ENCODE measurements around the gene NOD2. TPM values are rescaled to one million over a fixed set of nuclear protein-coding genes. Genes with fewer than 3 reads are reported as not detected.

The NOD2 gene
- total RNA-seq, 1 donor from 2014 or later, result 2.9 TPM

DNA sequence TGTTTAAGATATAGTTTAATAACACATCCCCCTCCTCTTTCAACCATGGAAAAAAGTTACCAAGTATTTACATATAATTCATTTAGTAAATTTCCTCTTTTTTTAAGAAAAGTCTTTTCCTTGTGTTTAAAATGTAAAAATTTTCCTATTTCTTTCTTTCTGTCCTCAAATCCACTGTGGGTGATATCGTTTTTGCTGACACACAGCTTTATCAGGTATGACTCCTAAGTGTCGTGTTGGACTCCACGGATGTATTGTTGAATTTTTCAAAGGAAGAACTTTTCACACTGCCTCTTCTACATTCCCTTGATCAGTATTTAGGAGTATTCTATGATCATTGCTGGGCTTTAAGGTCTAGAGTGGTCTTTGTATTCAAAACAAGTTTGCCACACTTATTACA, 81.6 kb downstream of the NOD2 start:
- H3K27ac Mint-ChIP-seq, result no peak overlapping the region
- DNase-seq, result no peak
- H3K36me3 Mint-ChIP-seq (ENCODE audit: low read depth), result peaks cover 83% of the 10 kb centered on the region
- TF ChIP-seq, protein P1, sequence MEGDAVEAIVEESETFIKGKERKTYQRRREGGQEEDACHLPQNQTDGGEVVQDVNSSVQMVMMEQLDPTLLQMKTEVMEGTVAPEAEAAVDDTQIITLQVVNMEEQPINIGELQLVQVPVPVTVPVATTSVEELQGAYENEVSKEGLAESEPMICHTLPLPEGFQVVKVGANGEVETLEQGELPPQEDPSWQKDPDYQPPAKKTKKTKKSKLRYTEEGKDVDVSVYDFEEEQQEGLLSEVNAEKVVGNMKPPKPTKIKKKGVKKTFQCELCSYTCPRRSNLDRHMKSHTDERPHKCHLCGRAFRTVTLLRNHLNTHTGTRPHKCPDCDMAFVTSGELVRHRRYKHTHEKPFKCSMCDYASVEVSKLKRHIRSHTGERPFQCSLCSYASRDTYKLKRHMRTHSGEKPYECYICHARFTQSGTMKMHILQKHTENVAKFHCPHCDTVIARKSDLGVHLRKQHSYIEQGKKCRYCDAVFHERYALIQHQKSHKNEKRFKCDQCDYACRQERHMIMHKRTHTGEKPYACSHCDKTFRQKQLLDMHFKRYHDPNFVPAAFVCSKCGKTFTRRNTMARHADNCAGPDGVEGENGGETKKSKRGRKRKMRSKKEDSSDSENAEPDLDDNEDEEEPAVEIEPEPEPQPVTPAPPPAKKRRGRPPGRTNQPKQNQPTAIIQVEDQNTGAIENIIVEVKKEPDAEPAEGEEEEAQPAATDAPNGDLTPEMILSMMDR (IDR thresholded peaks at IDR 0.05), result no peak
- ATAC-seq (ENCODE audit: low read depth), result no peak
- H3K9me3 Mint-ChIP-seq, result peaks cover 2% of the 10 kb centered on the region
- CTCF ChIA-PET, result no interaction called here
- peaks cover 5% of the 10 kb centered on the region for H3K4me1 Mint-ChIP-seq
- H3K27me3 Mint-ChIP-seq, result no peaks in the 10 kb centered on the region
- no peak overlapping the region for H3K4me3 Mint-ChIP-seq
- intact Hi-C loops (cut with micrococcal nuclease), result no loop called here
- POLR2A ChIA-PET, result no interaction called here

- ATAC-seq (ENCODE audit: low read depth) (no peak), DNase-seq (no peak)
- H3K27me3 Mint-ChIP-seq, result no peaks in the 10 kb centered on the region
- CTCF ChIA-PET, result no interaction called here
- H3K27ac Mint-ChIP-seq, result no peak overlapping the region
- intact Hi-C loops (cut with micrococcal nuclease), result no loop called here
- H3K4me1 Mint-ChIP-seq, result peaks cover 5% of the 10 kb centered on the region
- POLR2A ChIA-PET, result no interaction called here
- H3K4me3 Mint-ChIP-seq, result no peak overlapping the region
- H3K9me3 Mint-ChIP-seq, result peaks cover 2% of the 10 kb centered on the region
- H3K36me3 Mint-ChIP-seq (ENCODE audit: low read depth), result peaks cover 80% of the 10 kb centered on the region
- TF ChIP-seq, protein P1 (IDR thresholded peaks at IDR 0.05), result no peak
Observed at GRCh38 chr16:50776037-50776436, 82.6 kb downstream of the NOD2 start.

DNA sequence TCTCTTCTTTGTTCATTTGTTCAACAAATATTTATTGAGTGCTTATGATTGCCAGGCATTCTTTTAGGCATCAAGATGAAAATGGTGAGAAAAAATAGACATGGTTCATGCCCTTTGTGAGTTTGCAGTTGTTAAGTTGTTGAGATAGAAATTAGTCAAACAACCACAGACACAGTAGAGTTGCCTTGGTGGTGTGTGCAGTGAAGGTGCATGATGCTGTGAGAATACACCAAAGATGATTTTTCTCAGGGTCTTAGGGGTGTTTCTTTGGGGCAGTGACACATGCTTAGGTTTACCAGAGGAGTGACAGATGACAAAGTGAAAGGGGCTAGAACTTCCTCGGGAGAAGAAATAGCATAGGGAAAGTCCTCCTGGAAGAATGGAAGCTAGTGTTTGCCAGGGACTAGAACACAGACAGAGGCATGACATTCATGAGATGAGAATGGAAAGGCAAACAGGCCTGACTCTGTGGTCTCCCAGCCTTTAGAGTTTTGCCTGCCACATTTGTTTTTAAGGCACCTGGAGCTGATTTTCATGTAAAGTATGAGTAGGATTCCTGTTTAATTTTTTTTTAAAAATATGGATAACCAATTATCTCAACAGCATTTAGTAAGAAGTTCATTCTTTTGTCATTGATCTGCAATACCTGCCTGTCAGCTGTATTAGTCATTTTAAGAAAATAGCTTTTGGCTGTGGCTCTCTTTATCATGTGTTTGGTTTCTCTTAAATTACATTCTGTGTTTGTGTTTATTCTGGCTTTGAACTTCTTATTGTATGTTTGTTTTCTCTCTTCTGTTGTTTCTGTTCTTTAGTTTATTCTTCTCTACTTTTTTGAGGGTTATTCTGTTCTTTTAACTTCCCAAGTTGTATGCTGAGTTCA, 85.1 kb downstream of the NOD2 start:
- CTCF ChIA-PET, result no interaction called here
- DNase-seq (no peak), ATAC-seq (ENCODE audit: low read depth) (no peak)
- Mint-ChIP-seq H3K4me3 (no peak overlapping the region), H3K4me1 (no peaks in the 10 kb centered on the region), H3K27ac (no peak overlapping the region), H3K9me3 (no peaks in the 10 kb centered on the region), H3K27me3 (no peaks in the 10 kb centered on the region), H3K36me3 (ENCODE audit: low read depth) (peaks cover 78% of the 10 kb centered on the region)
- TF ChIP-seq, protein P1 (IDR thresholded peaks at IDR 0.05), result no peak
- intact Hi-C loops (cut with micrococcal nuclease), result no loop called here
- POLR2A ChIA-PET, result no interaction called here

DNA sequence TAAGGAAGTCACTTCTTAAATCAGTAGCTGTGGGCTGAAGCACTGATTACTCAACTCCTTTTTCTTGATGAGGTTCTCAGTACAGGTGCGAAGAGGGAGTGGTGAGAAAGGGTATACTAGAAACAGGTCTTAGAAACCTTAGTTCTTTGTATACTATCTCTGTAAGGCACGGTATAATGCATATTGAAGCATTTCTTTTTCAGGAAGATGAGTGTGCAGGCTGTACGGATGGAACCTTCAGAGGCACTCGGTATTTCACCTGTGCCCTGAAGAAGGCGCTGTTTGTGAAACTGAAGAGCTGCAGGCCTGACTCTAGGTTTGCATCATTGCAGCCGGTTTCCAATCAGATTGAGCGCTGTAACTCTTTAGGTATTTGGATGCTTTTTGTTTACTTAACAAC, 87.6 kb downstream of the NOD2 start:
- CTCF ChIA-PET, result interaction anchor here (1.9 kb wide), 1 partner anchor 25 kb away, joined by 6 read pairs; no protein-coding TSS in a partner anchor
- Mint-ChIP-seq H3K9me3 (no peaks in the 10 kb centered on the region), H3K4me3 (no peak overlapping the region), H3K36me3 (ENCODE audit: low read depth) (peaks cover 80% of the 10 kb centered on the region), H3K4me1 (no peaks in the 10 kb centered on the region), H3K27ac (no peak overlapping the region), H3K27me3 (no peaks in the 10 kb centered on the region)
- TF ChIP-seq, protein P1 (IDR thresholded peaks at IDR 0.05), result no peak
- POLR2A ChIA-PET, result no interaction called here
- ATAC-seq (ENCODE audit: low read depth) (no peak), DNase-seq (no peak)
- intact Hi-C loops (cut with micrococcal nuclease), result no loop called here

- TF ChIP-seq, protein P1 (IDR thresholded peaks at IDR 0.05), result no peak
- ChIA-PET CTCF (interaction anchor here (1.9 kb wide), 1 partner anchor 24 kb away, joined by 6 read pairs; no protein-coding TSS in a partner anchor), POLR2A (no interaction called here)
- peaks cover 82% of the 10 kb centered on the region for H3K36me3 Mint-ChIP-seq (ENCODE audit: low read depth)
- no peaks in the 10 kb centered on the region for H3K27me3 Mint-ChIP-seq
- H3K27ac Mint-ChIP-seq, result no peak overlapping the region
- DNase-seq (no peak), ATAC-seq (ENCODE audit: low read depth) (no peak)
- no peaks in the 10 kb centered on the region for H3K9me3 Mint-ChIP-seq
- H3K4me3 Mint-ChIP-seq, result no peak overlapping the region
- intact Hi-C loops (cut with micrococcal nuclease), result no loop called here
- H3K4me1 Mint-ChIP-seq, result no peaks in the 10 kb centered on the region
Observed at GRCh38 chr16:50781518-50781917, 88.1 kb downstream of the NOD2 start.

Other genes starting within 250 kb of the NOD2 start
- gene NKD1, start 145.2 kb upstream of the NOD2 start, total RNA-seq, result 0.49 and 1.5 TPM in 2 replicates
- gene SNX20, start 12.3 kb upstream of the NOD2 start, total RNA-seq, result 33.1 and 34.5 TPM in 2 replicates
- 116 and 122 TPM in 2 replicates for gene CYLD, start 48.5 kb downstream of the NOD2 start, total RNA-seq